GM12878 (cell line): Measurements from ENCODE around the gene SPAG17. TPM values are rescaled to one million over a fixed set of nuclear protein-coding genes. Genes with fewer than 3 reads are reported as not detected.
A peak's percentile ranks its signal among the peaks of the same experiment; 100 is the strongest.

ENCODE experiments used
- ATAC-seq: fragments of 200-7000 bp; cut with Tn5 transposase; 3 replicates; pipeline ENCODE4 v1.9.1; 2020; ENCODE audit warnings: mild to moderate bottlenecking, moderate library complexity
- BruUV-seq: library from RNA; stranded (reverse); fragments of 400-500 nt; replicated peaks from 2 replicates; lab custom pipeline; 2021; lab: Mats Ljungman, UMichigan
- CTCF ChIA-PET: fragments of 300-600 bp; sonication (Branson Sonifier 250); formaldehyde crosslinking; extraction: SDS; loops from one replicate; lab custom pipeline; 2021; ENCODE audit warnings: inconsistent platforms; lab: Yijun Ruan, JAX
- POLR2A ChIA-PET: fragments of 350-600 bp; formaldehyde crosslinking; extraction: SDS; loops from one replicate; lab custom pipeline; 2021; ENCODE audit warnings: inconsistent platforms; lab: Charles Lee
- RAD21 ChIA-PET: fragments of 300-600 bp; sonication (Branson Sonifier 250); formaldehyde crosslinking; loops from one replicate; lab custom pipeline; 2023; ENCODE audit warnings: antibody characterized with exemption; ENCODE audit not compliant: unreplicated experiment; lab: Charles Lee
- SMC1A ChIA-PET: fragments of 300-600 bp; sonication (Branson Sonifier 250); formaldehyde crosslinking; loops from one replicate; lab custom pipeline; 2023; ENCODE audit not compliant: unreplicated experiment, uncharacterized antibody; lab: Charles Lee
- DNase-seq: peaks from one replicate; pipeline ENCODE4 v3.0.0-alpha.2; 2011; ENCODE audit warnings: low read depth, low spot score
- FAIRE-seq: peaks from 3 replicates; lab custom pipeline; 2011; peaks lifted over from hg19 to GRCh38; lab: Jason Lieb, UNC
- H2AFZ ChIP-seq: 2 replicates; pipeline ENCODE4 v1.6.0; 2011; ENCODE audit warnings: low read depth, low read length, control low read depth; ENCODE audit not compliant: control insufficient read depth
- H3K27ac ChIP-seq: 2 replicates; pipeline ENCODE4 v1.5.1; 2011; ENCODE audit warnings: control low read depth; ENCODE audit not compliant: control insufficient read depth, insufficient read depth
- H3K27me3 ChIP-seq, 2 experiments: replicated peaks in 1 of 2; 2 replicates each; pipeline versions ENCODE4 v1.6.0 to v1.6.1; 2011; ENCODE audit warnings: low read length in 1 of 2; ENCODE audit not compliant: control insufficient read depth in 2 of 2, insufficient read depth in 2 of 2
- H3K36me3 ChIP-seq, 2 experiments: 2 replicates each; pipeline ENCODE4 v1.5.1; 2011; ENCODE audit warnings: low read length in 1 of 2; ENCODE audit not compliant: control insufficient read depth in 2 of 2, insufficient read depth in 2 of 2
- H3K4me1 ChIP-seq: 2 replicates; pipeline ENCODE4 v1.6.1; 2011; ENCODE audit warnings: mild to moderate bottlenecking, low read length, moderate library complexity, mixed read lengths; ENCODE audit not compliant: control insufficient read depth, insufficient read depth
- H3K4me2 ChIP-seq: 2 replicates; pipeline ENCODE4 v1.6.0; 2011; ENCODE audit warnings: control low read depth; ENCODE audit not compliant: control insufficient read depth, insufficient read depth
- H3K4me3 ChIP-seq: fragments of 200-600 bp; sonication (generic); 2 replicates; pipeline ENCODE4 v1.5.1; 2016
- H3K79me2 ChIP-seq: 2 replicates; pipeline ENCODE4 v1.6.0; 2011; ENCODE audit warnings: low read length; ENCODE audit not compliant: control insufficient read depth, insufficient read depth
- H3K9ac ChIP-seq: 2 replicates; pipeline ENCODE4 v1.8.0; 2011; ENCODE audit warnings: low read length, control low read depth, mixed read lengths; ENCODE audit not compliant: control insufficient read depth, insufficient read depth
- H3K9me3 ChIP-seq: replicated peaks from 3 replicates; pipeline ENCODE4 v1.5.1; 2011; ENCODE audit warnings: mild to moderate bottlenecking, low read length; ENCODE audit not compliant: control insufficient read depth, insufficient read depth
- H4K20me1 ChIP-seq: 2 replicates; pipeline ENCODE4 v1.6.0; 2011; ENCODE audit not compliant: control insufficient read depth, insufficient read depth
- CHD4 ChIP-seq: fragments of 200-600 bp; sonication (generic); IDR thresholded peaks from 2 replicates; pipeline ENCODE4 v1.6.1; 2016; ENCODE audit warnings: mild to moderate bottlenecking
- CREB1 ChIP-seq: IDR thresholded peaks from 2 replicates; pipeline ENCODE4 v1.6.1; 2012; ENCODE audit warnings: low read depth, mild to moderate bottlenecking, inconsistent platforms
- CTCF ChIP-seq, 3 experiments: IDR thresholded peaks in 2 of 3; conservative IDR thresholded peaks in 1 of 3; 2 replicates each; pipeline ENCODE4 v1.5.1; 2011; ENCODE audit warnings: low read depth in 3 of 3, low read length in 3 of 3, mild to moderate bottlenecking in 3 of 3, control low read depth in 2 of 3, moderate library complexity in 2 of 3, inconsistent platforms in 1 of 3, mixed read lengths in 1 of 3; ENCODE audit not compliant: control insufficient read depth in 2 of 3, insufficient read depth in 1 of 3; ENCODE audit errors: extremely low read depth in 1 of 3
- DPF2 ChIP-seq: fragments of 450-650 bp; IDR thresholded peaks from 2 replicates; pipeline ENCODE4 v1.6.1; 2017; ENCODE audit warnings: mild to moderate bottlenecking
- HSF1 ChIP-seq: fragments of 150-350 bp; IDR thresholded peaks from 2 replicates; pipeline ENCODE4 v1.6.1; 2014; ENCODE audit warnings: mild to moderate bottlenecking, low read depth, low read length
- JUND ChIP-seq: IDR thresholded peaks from 2 replicates; pipeline ENCODE4 v1.6.1; 2012; ENCODE audit warnings: low read depth, mild to moderate bottlenecking, low read length, improper control_type of control experiment, moderate library complexity
- MEF2A ChIP-seq: IDR thresholded peaks from 2 replicates; pipeline ENCODE4 v1.6.1; 2011; ENCODE audit warnings: low read depth, mild to moderate bottlenecking, low read length, moderate library complexity; ENCODE audit not compliant: insufficient read depth
- NFYA ChIP-seq: IDR thresholded peaks from 2 replicates; pipeline ENCODE4 v1.6.1; 2011; ENCODE audit warnings: low read depth, mild to moderate bottlenecking, low read length, improper control_type of control experiment, borderline replicate concordance
- RFX5 ChIP-seq: IDR thresholded peaks from 2 replicates; pipeline ENCODE4 v1.6.1; 2011; ENCODE audit warnings: low read depth, low read length, improper control_type of control experiment
- SIN3A ChIP-seq: IDR thresholded peaks from 2 replicates; pipeline ENCODE4 v1.6.1; 2012; ENCODE audit warnings: low read depth, low read length, improper control_type of control experiment
- SMARCA5 ChIP-seq: fragments of 450-650 bp; IDR thresholded peaks from 2 replicates; pipeline ENCODE4 v1.6.1; 2017; ENCODE audit warnings: mild to moderate bottlenecking
- ZNF274 ChIP-seq: IDR thresholded peaks from one replicate; pipeline ENCODE4 v1.8.0; 2011; ENCODE audit not compliant: insufficient read length, insufficient read depth
- ZNF592 ChIP-seq: fragments of 450-650 bp; IDR thresholded peaks from 2 replicates; pipeline ENCODE4 v1.6.1; 2017; ENCODE audit warnings: mild to moderate bottlenecking, moderate library complexity
- WGBS: methylation state at CpG from one replicate; pipeline ENCODE4 v1.1.6; 2016; ENCODE audit warnings: low lambda C conversion rate; ENCODE audit not compliant: insufficient replicate concordance, insufficient coverage; ENCODE audit errors: missing lambda C conversion rate; 5-methylcytosine and 5-hydroxymethylcytosine counted together
- in situ Hi-C: fragments of 300-500 bp; cut with MboI; formaldehyde crosslinking; loops from 9 replicates; pipeline ENCODE4 v1.14.3; 2018; ENCODE audit warnings: mixed read lengths
- intact Hi-C: fragments of 100-400 bp; cut with micrococcal nuclease; formaldehyde crosslinking; loops from one replicate; pipeline ENCODE4 v1.14.2; 2022; ENCODE audit not compliant: unreplicated experiment
- polyA plus RNA-seq, 11 experiments: library from polyadenylated mRNA; depleted of rRNA in 4 of 11; unstranded in 6 of 11; stranded (reverse) in 5 of 11; fragments of >200 nt; fragmentation: Nextera tagmentation in 4 of 11; fragmentation: Illumina TruSeq in 1 of 11; extraction: Ambion mirVana in 4 of 11; extraction: Trizol in 1 of 11; gene quantifications; 1 replicate in 1 of 11; 2 replicates in 10 of 11; pipeline versions ENCODE4 v1.2.1 to v1.2.3, GENCODE V29; 2011 to 2016; ENCODE audit warnings: inconsistent platforms in 2 of 11, missing spikeins in 2 of 11, low read depth in 1 of 11
- total RNA-seq, 4 experiments: library from RNA; depleted of rRNA in 3 of 4; stranded (reverse); fragments of >200 nt in 3 of 4; fragmentation: Illumina TruSeq in 1 of 4; extraction: Trizol in 1 of 4; gene quantifications; 2 replicates each; pipeline versions ENCODE4 v1.2.1 to v1.2.3, GENCODE V29; 2013 to 2021

The SPAG17 gene
- total and polyA plus RNA-seq, 10 of the 15 experiments (the other 5 are each of a cell fraction or from before 2014, with no cell fraction given), result 0.02 to 0.16 (median 0.03) TPM; not detected in 7

GRCh38 chr1:117932576-117932975 is 252.5 kb downstream of the SPAG17 start:
- H2AFZ ChIP-seq, result no peak overlapping the region
- H3K4me1 ChIP-seq, result 0 out of 2 replicates have a peak, but pooled peaks cover 2% of the 10 kb centered on the region
- 96% methylated on average over 4 of the region's 4 CpGs for whole genome bisulfite sequencing
- ATAC-seq, result no peak
- CTCF ChIA-PET, result interaction anchor here (1.4 kb wide), 1 partner anchor 10 kb away, joined by 4 read pairs; no protein-coding TSS in a partner anchor
- RAD21 ChIA-PET, result no interaction called here
- POLR2A ChIA-PET, result interaction anchor here (0.7 kb wide), 1 partner anchor 50 kb away, joined by 4 read pairs; no protein-coding TSS in a partner anchor
- no peaks in the 10 kb centered on the region for H3K9me3 ChIP-seq
- intact Hi-C loops, result no loop called here
- H3K36me3 ChIP-seq, result peaks cover 0 to 5% of the 10 kb centered on the region in 2 experiments; a peak in 1 of 4 replicates
- no peak for FAIRE-seq
- SMC1A ChIA-PET, result no interaction called here
- no TSS peak for BruUV-seq
- H3K27me3 ChIP-seq, result no peaks in the 10 kb centered on the region
- no peaks in the 10 kb centered on the region; the same call in 1 of the 2 replicates for H4K20me1 ChIP-seq
- in situ Hi-C loops, result no loop called here
- 0 out of 2 replicates have a peak overlapping the region, but pooled peaks have one; percentile 84 for H3K4me3 ChIP-seq
- no peak for DNase-seq
- H3K79me2 ChIP-seq, result peaks cover 52% of the 10 kb centered on the region
- no peak overlapping the region for H3K27ac ChIP-seq
- H3K9ac ChIP-seq, result no peak overlapping the region
- H3K4me2 ChIP-seq, result peak overlapping the region; percentile 73
- TF ChIP-seq CTCF (IDR thresholded peaks at IDR 0.05 in 2 of 3, conservative IDR thresholded peaks at IDR 0.05 in 1 of 3; ENCODE audit: control insufficient read depth in 2 of 3, extremely low read depth in 1 of 3, insufficient read depth in 1 of 3, low read depth in 3 of 3, low read length in 3 of 3), result no peak
- no peak for TF ChIP-seq SIN3A
- no peak for TF ChIP-seq ZNF274
- TF ChIP-seq JUND, result no peak
- TF ChIP-seq HSF1, result no peak
- no peak for TF ChIP-seq DPF2
- no peak for TF ChIP-seq CHD4
- no peak for TF ChIP-seq MEF2A
- TF ChIP-seq CREB1, result no peak
- no peak for TF ChIP-seq ZNF592
- TF ChIP-seq NFYA, result no peak
- no peak for TF ChIP-seq RFX5
- no peak for TF ChIP-seq SMARCA5
